ENCODE data around the gene CST6. TPM values are rescaled to one million over a fixed set of nuclear protein-coding genes. Genes with fewer than 3 reads are reported as not detected.

Gene CST6
- total and polyA plus RNA-seq, 2 of the 13 experiments (the other 11 are each of a cell fraction or from before 2014, with no cell fraction given) = not detected

GRCh38 chr11:66001942-66002647, 9.7 kb upstream of the CST6 start, which contains the start of the genes BANF1 and EIF1AD (continued):
- TF ChIP-seq ZBED4 (CRISPR knock-in tag; IDR thresholded peaks at IDR 0.05; ENCODE audit: borderline replicate concordance) = no peak; the same call in 1 of the 2 replicates
- no peak for TF ChIP-seq ZBTB43 (CRISPR knock-in tag; conservative IDR thresholded peaks at IDR 0.05)
- peak; percentile 90 to 95 for TF ChIP-seq HMGXB4 (CRISPR knock-in tag; IDR thresholded peaks at IDR 0.05; ENCODE audit: borderline replicate concordance in 1 of 2, low read depth in 1 of 2)
- peak; percentile 98 for TF ChIP-seq ZNF574 (CRISPR knock-in tag; IDR thresholded peaks at IDR 0.05)
- TF ChIP-seq ZNF30 (CRISPR knock-in tag; IDR thresholded peaks at IDR 0.05) = peak; percentile 63; the same call in 1 of the 2 replicates
- TF ChIP-seq ZNF547 (CRISPR knock-in tag; IDR thresholded peaks at IDR 0.05) = peak; percentile 87
- TF ChIP-seq ZNF101 (CRISPR knock-in tag; IDR thresholded peaks at IDR 0.05; ENCODE audit: borderline replicate concordance, low read depth) = 0 out of 2 replicates have a peak, but pooled peaks have one; percentile 70
- TF ChIP-seq ELF4 (CRISPR knock-in tag; IDR thresholded peaks at IDR 0.05; ENCODE audit: borderline replicate concordance) = peak; percentile 94; the same call in 1 of the 2 replicates
- peak; percentile 89 for TF ChIP-seq KMT2B (CRISPR knock-in tag; IDR thresholded peaks at IDR 0.05)
- no peak for TF ChIP-seq BATF2 (CRISPR knock-in tag; IDR thresholded peaks at IDR 0.05)
- no peak for TF ChIP-seq ZHX1 (CRISPR knock-in tag; IDR thresholded peaks at IDR 0.05; ENCODE audit: low read depth)
- TF ChIP-seq RXRB (CRISPR knock-in tag; IDR thresholded peaks at IDR 0.05; ENCODE audit: borderline replicate concordance) = peak; percentile 43; the same call in 1 of the 2 replicates
- TF ChIP-seq MTF1 (CRISPR knock-in tag; IDR thresholded peaks at IDR 0.05) = no peak

Data from HepG2 (cell line).